Stimulated activated CD4-positive, alpha-beta T cell treated with anti-CD3 and anti-CD28 coated beads, Interleukin-15, amount 100 ng/mL, for 1 hour (primary cell): Measurements from ENCODE around the gene TSGA10.
"Not testable (repeated sequence)": the region's sequence is repeated elsewhere in the genome, so short reads cannot be mapped to it uniquely, and the experiment has no call there.

Experiments used
- DNase-seq, 2 donors: peaks; one replicate each; pipeline ENCODE4 v3.0.0-alpha.2; 2020; ENCODE audit warnings: low read depth in 1 of 2, low spot score in 1 of 2

The TSGA10 gene

DNA sequence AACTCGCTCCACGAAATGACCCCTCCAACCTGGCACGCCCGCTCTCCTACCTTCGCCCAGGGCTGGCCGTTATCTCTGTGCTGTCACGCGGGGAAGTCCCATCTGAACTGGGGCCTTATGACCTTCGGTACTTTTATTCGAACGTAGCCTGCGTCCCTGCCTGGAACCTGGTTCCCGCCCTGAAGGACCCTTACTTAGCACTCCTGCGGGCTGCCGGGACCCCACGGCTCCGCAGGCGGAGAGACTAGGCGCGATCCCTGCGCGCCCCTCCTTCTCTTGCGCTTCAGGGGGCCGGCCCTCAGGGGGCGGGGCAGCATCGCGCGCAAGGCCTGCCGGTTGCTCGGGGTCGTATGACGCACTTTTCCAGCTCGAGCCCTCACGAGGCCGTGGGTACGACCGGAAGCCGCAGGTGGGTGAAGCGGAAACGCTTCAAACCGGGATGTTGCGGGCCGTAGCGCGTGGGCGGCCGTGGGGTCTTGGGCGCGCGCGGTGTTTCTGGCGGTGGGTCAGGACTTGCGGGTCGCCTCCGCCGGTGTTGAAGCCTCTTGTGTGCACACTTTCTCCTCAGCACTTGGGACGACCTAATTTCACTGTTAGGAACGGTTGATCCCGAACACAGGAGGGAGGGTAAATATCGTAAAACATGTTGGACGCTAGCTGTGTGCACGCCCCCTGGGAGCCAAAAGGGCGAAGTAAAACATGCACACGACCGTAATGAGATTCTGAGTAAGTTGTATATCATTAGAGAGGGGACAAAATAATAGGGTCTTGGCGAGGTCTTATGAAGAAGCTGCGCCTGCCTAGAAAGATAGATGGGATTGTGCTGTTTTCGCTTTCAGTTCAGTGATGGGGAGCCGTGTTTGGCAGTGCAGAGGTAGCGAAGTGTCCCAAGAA lies at the start of gene TSGA10, which contains the start of gene LIPT1:
Gene TSGA10 (minus strand): TSS at position 300 of the 894 bp plus-strand sequence. CDS start 45,503 bp downstream, outside the sequence.
Gene LIPT1 (plus strand): TSS at position 325 of the 894 bp plus-strand sequence. CDS start 6,991 bp downstream, outside the sequence.
- DNase-seq: peak; percentile 80 to 84

DNA sequence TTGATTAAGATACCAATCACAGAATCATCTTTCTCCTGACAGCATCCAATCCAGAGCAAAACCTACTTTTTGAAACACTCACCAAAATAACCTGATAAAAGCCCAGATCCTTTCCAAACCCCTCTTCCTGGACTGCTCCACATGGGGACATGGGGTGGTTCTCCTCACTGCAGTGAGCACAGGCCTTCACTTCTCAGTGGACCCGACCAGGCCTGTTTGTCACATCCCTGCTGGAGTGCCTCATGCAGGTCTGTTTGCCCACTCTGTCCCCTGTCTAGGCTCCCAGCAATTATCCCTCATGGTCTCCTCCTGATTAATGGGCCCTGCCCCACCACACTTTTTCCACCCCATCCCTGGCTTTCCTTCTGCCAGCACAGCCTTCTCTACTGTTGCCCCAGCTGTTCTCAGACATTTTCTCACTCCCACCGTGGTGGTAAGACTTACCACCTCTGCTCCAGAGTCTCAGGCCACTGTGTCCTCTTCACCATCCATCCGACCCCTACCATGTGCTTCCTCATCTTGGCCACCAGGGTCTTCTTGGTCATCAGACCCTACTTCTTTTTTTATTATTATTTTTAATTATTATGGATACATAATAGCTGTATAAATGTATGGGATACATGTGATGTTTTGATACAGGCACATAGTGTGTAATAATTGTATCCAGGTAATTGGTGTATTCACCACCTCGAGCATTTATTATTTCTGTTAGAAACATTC lies 47.4 kb upstream of the TSGA10 start:
- no peak for DNase-seq

DNA sequence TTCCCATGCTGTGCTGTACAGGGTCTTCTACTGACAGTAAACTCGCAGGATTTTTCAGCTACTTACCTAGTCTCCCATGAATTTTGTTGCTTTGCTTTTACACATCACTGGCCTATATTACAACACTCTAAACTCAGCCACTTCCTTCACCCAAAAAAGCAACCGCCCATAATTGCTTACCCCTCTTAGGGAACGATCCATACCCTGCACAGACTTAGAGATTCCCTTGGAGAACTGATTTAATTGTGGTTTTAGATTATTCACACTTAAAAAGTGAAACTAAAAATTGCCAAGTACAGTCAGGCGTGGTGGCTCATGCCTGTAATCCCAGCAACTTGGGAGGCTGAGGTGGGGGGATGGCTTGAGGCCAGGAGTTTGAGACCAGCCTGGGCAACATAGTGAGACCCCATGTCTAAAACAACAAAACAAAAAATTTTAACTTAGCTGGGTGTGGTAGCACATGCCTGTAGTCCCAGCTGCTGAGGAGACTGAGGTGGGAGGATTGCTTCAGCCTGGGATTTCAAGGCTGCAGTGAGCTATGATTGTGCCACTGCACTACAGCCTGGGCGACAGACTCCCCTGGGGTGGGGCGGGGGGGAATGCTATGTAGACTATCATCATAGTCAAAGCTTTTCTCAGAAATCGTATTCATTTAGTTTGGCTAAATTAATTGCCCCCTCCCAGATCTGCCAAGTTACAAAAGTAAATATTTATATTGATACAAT lies 45.5 kb upstream of the TSGA10 start:
- DNase-seq: no peak

GRCh38 chr2:99198103-99198841 lies 43.5 kb upstream of the TSGA10 start:
- DNase-seq: no peak

DNA sequence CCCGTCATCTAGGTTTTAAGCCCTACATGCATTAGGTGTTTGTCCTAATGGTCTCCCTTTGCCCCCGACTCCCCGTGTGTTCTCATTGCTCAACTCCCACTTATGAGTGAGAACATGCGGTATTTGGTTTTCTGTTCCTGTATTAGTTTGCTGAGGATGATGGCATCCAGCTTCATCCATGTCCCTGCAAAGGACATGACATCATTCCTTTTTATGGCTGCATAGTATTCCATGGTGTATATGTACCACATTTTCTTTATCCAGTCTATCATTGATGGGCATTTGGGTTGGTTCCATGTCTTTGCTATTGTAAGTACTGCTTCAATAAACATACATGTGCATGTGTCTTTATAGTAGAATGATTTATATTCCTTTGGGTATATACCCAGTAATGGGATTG lies 37.6 kb upstream of the TSGA10 start:
- not testable (repeated sequence) for DNase-seq

DNA sequence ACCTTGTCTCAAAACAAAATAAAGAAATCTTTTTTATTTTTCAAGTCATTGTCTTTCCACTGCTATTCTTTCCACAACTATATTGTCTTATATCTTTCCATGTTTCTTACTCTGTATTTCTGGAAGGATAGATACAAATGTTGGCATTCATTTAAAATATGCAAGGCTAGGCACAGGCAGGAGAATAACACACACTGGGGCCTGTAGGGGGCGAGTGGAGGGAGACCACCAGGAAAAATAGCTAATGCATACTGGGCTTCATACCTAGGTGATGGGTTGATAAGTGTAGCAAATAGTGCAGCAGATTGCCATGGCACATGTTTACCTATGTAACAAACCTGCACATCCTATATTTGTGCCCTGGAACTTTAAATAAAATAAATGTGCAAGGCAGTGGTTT lies 35.8 kb upstream of the TSGA10 start:
- DNase-seq: no peak

DNA sequence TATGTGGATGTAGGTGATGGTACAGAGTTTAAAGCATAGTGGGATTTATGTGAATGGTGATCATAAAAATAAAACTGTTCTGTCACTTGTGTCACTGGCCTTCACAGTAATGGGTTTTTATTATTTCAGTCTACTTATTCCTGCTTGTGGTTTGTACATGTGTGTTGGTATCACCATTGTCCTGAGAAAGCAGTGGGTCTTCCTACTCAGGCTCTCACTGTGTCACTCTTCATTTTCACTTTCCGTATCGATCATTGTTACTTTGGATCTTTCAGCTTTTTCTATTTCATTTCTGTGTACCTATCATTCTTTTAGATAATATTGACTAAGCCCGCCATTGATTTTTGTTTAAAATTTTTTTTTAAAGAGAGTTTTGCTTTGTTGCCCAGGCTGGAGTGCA lies 33.6 kb upstream of the TSGA10 start:
- no peak for DNase-seq

GRCh38 chr2:99187011-99187410 lies 32.3 kb upstream of the TSGA10 start:
- DNase-seq: no peak

GRCh38 chr2:99184811-99185210 lies 30.1 kb upstream of the TSGA10 start:
- DNase-seq: no peak

DNA sequence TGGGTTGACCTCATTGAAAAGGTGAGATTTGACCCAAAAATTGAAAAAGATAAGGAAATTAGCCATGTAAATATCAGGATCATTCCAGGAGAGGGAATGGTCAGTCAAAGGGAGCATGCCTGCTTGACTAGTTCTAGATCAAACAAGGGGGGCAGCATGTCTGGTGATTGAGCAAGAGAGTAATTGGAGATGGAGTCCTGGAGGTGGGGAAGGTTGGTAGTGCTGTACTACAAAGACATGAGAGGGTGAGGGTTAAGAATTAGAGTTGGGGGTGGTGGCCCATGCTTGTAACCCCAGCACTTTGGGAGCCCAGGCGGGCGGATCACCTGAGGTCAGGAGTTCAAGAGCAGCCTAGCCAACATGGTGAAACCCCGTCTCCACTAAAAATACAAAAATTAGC lies 28.3 kb upstream of the TSGA10 start:
- no peak for DNase-seq

GRCh38 chr2:99181624-99182000 lies 26.9 kb upstream of the TSGA10 start:
- no peak for DNase-seq

- peak; percentile 68 to 79 for DNase-seq
Measured at GRCh38 chr2:99180755-99181623, 26.2 kb upstream of the TSGA10 start, which contains the start of the genes MITD1 and MRPL30. TSS of gene MITD1 (minus strand) at chr2:99181058. CDS start at chr2:99180981, 77 bp downstream. TSS of gene MRPL30 (plus strand) at chr2:99181184. CDS start at chr2:99186204, 5,020 bp downstream.

- DNase-seq: no peak
Measured at GRCh38 chr2:99171377-99172140, 16.8 kb upstream of the TSGA10 start.

DNA sequence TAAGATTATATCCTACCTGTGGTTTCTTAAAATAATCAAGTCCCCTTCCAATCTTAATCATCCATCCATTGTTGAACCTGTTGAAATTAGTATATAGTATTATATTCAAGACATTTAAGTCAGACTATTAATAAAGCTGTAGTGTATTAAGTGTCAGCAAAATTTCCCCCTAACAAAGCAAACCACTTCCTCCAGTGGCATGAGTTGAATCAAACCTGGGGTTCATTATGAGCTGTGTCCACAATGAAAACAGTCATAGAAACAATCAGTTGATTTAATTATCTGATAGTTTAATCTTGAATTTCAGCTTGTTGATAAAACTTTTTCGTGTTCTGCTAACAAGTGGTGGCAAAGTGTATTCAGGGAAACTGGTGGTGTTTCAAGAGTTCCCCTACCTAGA lies 14.8 kb upstream of the TSGA10 start:
- no peak for DNase-seq

GRCh38 chr2:99166218-99166617 lies 11.5 kb upstream of the TSGA10 start:
- DNase-seq: no peak

DNA sequence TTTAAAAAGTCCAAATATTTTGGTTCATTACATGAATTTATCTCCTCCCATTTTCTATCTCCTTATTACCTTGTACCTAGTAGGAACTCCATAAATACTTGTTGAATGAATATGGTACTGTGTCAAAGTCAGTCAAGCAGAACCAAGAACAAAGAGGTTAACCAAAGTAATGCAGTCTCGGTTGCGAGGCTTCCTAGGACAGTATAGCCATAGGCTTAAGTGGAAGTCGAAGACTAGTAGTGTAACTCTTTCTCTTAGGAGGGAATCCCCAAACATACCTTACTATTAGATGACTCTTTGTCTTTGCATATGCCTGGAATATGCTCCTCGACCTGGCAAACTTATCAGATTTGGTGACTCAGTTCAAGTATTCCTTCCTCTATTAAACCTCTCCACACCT lies 4.9 kb upstream of the TSGA10 start:
- DNase-seq: no peak

DNA sequence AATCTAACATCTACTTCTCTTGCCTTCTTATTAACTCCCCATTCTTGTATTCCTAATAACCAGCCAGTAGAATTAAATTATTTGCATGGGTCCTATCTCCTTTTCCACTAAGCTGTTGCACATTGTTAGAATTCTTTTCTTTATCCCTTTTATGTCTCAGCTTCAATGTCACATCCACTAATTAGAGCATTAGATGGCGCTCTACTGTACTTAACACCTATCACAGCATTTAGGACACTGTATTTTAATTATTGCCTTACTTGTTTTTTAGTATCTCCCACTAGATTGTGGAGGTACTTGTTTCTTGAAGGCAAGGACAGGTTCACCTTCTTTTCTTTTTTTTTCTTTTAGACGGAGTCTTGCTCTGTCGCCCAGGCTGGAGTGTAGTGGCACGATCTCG lies 3.9 kb upstream of the TSGA10 start:
- no peak for DNase-seq

GRCh38 chr2:99156891-99157290 lies 2.1 kb upstream of the TSGA10 start:
- no peak for DNase-seq
